ENCODE measurements around the gene NT5DC1. TPM values are rescaled to one million over a fixed set of nuclear protein-coding genes. Genes with fewer than 3 reads are reported as not detected.

NT5DC1 gene
- total and polyA plus RNA-seq, 5 donors from 2014 or later, result 32.4 to 80.2 (median 66.3) TPM

DNA sequence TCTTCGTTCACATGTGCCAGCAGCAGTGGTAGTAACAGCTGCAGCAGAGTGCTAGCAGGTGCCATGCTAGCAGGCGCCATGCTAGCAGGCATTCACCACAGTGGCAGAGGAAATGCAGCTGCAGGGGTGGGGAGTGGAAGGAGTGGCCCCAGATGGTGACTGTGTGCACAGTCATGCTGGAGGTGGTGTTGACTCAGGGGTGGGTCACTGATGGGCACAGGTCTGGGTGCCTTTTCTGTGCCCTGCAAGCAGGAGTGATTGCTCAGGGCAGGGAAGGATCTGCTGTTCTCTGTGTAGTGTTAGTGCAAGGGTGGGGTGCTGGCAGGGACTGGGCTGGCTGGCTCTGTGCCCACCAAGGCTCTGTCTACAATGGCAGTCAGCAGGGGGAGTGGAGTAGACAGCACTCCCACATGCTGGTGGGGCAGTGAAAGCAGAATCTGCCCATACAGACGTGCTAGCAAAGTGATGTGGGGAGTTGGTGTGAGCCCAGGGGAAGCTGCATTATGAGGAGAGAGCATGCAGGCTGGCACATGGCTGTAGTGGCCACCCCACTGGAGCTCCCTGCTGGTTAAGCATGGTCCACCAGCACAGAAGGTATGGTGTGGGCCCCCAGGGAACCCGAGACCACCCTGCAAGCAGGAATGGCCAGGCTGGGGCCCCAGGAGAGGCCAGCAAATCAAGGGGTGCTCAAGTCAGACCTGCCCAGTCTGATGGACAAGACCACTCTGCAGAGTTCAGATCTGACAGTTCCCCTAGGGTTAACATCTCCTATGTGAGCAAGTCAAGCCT, 164.6 kb downstream of the NT5DC1 start:
- Mint-ChIP-seq H3K4me3 (peak overlapping the region in 1 of 4 donors; percentile 12), H3K4me1 (peaks cover 18 to 53% (median 32%) of the 10 kb centered on the region in 4 donors), H3K27ac (peak overlapping the region in 1 of 3 donors; percentile 26), H3K9me3 (peaks cover 0 to 20% (median 4%) of the 10 kb centered on the region in 7 donors), H3K36me3 (peaks cover 39% of the 10 kb centered on the region), H3K27me3 (no peaks in the 10 kb centered on the region)
- H3K4me3 ChIP-seq (ENCODE audit: low read depth, low read length), result no peak overlapping the region
- no peaks in the 10 kb centered on the region for H3K27me3 ChIP-seq (ENCODE audit: control insufficient read depth, insufficient read depth, low read length)
- no peak overlapping the region for H3K27ac ChIP-seq (ENCODE audit: insufficient read depth, low read length, poor library complexity, severe bottlenecking)
- peak in 1 of 2 donors; percentile 25 for ATAC-seq (ENCODE audit: low read depth in 2 of 2)
- H3K9me3 ChIP-seq (ENCODE audit: control insufficient read depth in 2 of 2, low read length in 2 of 2), result peaks cover 6 to 12% of the 10 kb centered on the region in 2 experiments
- peaks cover 7% of the 10 kb centered on the region for H3K4me1 ChIP-seq (ENCODE audit: control insufficient read depth, insufficient read depth, low read length, poor library complexity, severe bottlenecking)
- peaks cover 11% of the 10 kb centered on the region for H3K36me3 ChIP-seq (ENCODE audit: control insufficient read depth, insufficient read depth, low read length)
- DNase-seq, result no peak

DNA sequence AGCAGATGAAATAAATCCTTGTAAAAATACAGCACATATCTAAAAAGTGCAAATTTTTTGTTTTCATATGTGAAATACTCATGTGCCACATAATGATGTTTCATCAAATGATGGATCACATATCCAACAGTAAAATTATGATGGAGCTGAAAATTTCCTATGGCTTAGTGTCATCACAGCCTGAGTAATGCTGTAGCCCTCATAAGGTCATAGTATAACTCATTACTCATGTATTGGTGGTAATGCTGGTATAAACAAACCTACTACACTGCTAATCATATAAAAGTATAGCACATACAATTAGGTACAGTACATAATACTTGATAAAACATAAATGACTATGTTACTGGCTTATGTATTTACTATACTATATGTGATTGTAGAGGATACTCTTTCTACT, 166.2 kb downstream of the NT5DC1 start:
- no peaks in the 10 kb centered on the region for H3K27me3 ChIP-seq (ENCODE audit: control insufficient read depth, insufficient read depth, low read length)
- H3K27ac ChIP-seq (ENCODE audit: insufficient read depth, low read length, poor library complexity, severe bottlenecking), result no peak overlapping the region
- Mint-ChIP-seq H3K27me3 (no peaks in the 10 kb centered on the region), H3K27ac (no peak overlapping the region), H3K4me1 (peaks cover 21 to 43% (median 24%) of the 10 kb centered on the region in 4 donors), H3K9me3 (peaks cover 0 to 20% (median 4%) of the 10 kb centered on the region in 7 donors), H3K4me3 (no peak overlapping the region), H3K36me3 (peaks cover 29% of the 10 kb centered on the region)
- H3K4me1 ChIP-seq (ENCODE audit: control insufficient read depth, insufficient read depth, low read length, poor library complexity, severe bottlenecking), result peaks cover 7% of the 10 kb centered on the region
- no peak for ATAC-seq (ENCODE audit: low read depth in 2 of 2)
- DNase-seq, result no peak
- H3K36me3 ChIP-seq (ENCODE audit: control insufficient read depth, insufficient read depth, low read length), result peaks cover 17% of the 10 kb centered on the region
- peaks cover 6 to 12% of the 10 kb centered on the region in 2 experiments for H3K9me3 ChIP-seq (ENCODE audit: control insufficient read depth in 2 of 2, low read length in 2 of 2)
- no peak overlapping the region for H3K4me3 ChIP-seq (ENCODE audit: low read depth, low read length)

DNA sequence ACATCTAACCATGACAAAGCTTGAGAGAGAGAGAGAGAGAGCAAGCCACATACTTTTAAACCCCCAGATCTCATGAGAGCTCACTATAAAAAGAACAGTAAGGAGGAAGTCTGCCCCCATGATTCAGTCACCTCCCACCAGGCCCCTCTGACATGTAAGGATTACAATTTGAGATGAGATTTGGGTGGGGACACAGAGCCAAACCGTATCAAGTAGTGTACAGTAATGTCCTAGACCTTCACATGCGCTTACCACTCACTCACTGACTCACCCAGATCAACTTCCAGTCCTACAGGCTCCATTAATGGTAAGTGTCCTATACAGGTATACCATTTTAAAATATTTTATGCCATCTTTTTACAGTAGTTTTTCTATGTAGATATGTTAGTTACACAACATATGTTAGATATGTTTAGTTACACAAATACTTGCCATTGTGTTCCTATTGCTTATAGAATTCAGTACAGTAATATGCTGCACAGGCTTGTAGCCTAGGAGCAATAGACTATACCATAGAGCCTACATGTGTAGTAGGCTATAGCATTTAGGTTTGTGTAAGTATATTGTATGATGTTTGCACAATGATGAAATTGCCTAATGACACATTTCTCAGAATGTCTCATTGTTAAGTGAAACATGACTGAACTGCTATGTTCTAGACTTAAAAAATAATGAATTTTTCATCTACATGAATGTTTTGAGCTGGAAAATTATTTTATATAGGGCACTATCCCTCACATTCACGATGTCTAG, 167.4 kb downstream of the NT5DC1 start:
- Histone ChIP-seq H3K27me3 (ENCODE audit: control insufficient read depth, insufficient read depth, low read length) (no peaks in the 10 kb centered on the region), H3K4me3 (ENCODE audit: low read depth, low read length) (no peak overlapping the region), H3K27ac (ENCODE audit: insufficient read depth, low read length, poor library complexity, severe bottlenecking) (no peak overlapping the region), H3K36me3 (ENCODE audit: control insufficient read depth, insufficient read depth, low read length) (peaks cover 28% of the 10 kb centered on the region), H3K9me3 (ENCODE audit: control insufficient read depth in 2 of 2, low read length in 2 of 2) (peaks cover 4 to 10% of the 10 kb centered on the region in 2 experiments), H3K4me1 (ENCODE audit: control insufficient read depth, insufficient read depth, low read length, poor library complexity, severe bottlenecking) (peaks cover 7% of the 10 kb centered on the region)
- H3K9me3 Mint-ChIP-seq, result peaks cover 0 to 14% (median 1%) of the 10 kb centered on the region in 7 donors
- H3K27ac Mint-ChIP-seq, result no peak overlapping the region
- H3K4me3 Mint-ChIP-seq, result peak overlapping the region in 1 of 4 donors; percentile 78
- no peaks in the 10 kb centered on the region for H3K27me3 Mint-ChIP-seq
- ATAC-seq (ENCODE audit: low read depth in 2 of 2), result no peak
- DNase-seq, result no peak
- peaks cover 28 to 42% (median 31%) of the 10 kb centered on the region in 4 donors for H3K4me1 Mint-ChIP-seq
- H3K36me3 Mint-ChIP-seq, result peaks cover 18% of the 10 kb centered on the region

DNA sequence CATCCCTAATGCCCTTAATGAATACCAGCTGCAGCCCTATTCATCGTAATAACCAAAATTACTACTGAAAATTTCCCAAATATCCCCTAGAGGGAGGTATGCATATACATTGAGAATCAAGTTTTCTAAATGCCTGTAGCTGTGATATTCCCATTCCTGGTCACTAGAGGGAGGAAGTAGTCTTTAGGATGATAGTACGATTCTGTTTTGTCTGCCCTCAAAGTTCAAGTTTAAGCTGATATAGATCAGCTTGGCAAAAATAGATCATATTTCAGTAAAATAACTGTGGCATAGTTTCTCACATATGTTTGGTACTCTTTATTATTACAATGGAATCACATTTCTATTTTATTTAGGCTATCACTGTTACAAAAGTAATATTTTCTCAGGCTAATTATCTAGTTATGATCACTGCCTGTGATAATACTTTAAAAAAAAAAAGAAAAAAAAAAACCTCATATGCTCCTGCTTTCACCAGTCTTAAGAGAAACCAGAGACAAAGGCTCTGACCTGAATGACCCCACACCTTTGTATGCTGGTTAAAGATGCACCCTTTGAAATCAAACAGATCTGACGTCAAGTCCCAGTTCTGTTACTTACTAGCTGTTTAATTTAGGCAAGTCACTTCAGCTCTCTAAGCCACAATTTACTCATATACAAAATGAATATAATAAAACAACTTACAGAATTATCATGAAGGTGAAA, 168.1 kb downstream of the NT5DC1 start:
- no peaks in the 10 kb centered on the region for H3K27me3 ChIP-seq (ENCODE audit: control insufficient read depth, insufficient read depth, low read length)
- peaks cover 0 to 3% of the 10 kb centered on the region in 2 experiments for H3K9me3 ChIP-seq (ENCODE audit: control insufficient read depth in 2 of 2, low read length in 2 of 2)
- peaks cover 21% of the 10 kb centered on the region for H3K36me3 Mint-ChIP-seq
- peaks cover 0 to 6% (median 0%) of the 10 kb centered on the region in 7 donors for H3K9me3 Mint-ChIP-seq
- H3K27me3 Mint-ChIP-seq, result no peaks in the 10 kb centered on the region
- H3K4me1 Mint-ChIP-seq, result peaks cover 30 to 46% (median 37%) of the 10 kb centered on the region in 4 donors
- H3K4me1 ChIP-seq (ENCODE audit: control insufficient read depth, insufficient read depth, low read length, poor library complexity, severe bottlenecking), result peaks cover 11% of the 10 kb centered on the region
- H3K36me3 ChIP-seq (ENCODE audit: control insufficient read depth, insufficient read depth, low read length), result peaks cover 35% of the 10 kb centered on the region
- peak in 2 of 3 donors; percentile 40 to 45 for DNase-seq
- no peak overlapping the region for H3K4me3 ChIP-seq (ENCODE audit: low read depth, low read length)
- ATAC-seq (ENCODE audit: low read depth in 2 of 2), result peak; percentile 81
- H3K4me3 Mint-ChIP-seq, result no peak overlapping the region
- no peak overlapping the region for H3K27ac Mint-ChIP-seq
- H3K27ac ChIP-seq (ENCODE audit: insufficient read depth, low read length, poor library complexity, severe bottlenecking), result peak overlapping the region; percentile 41

DNA sequence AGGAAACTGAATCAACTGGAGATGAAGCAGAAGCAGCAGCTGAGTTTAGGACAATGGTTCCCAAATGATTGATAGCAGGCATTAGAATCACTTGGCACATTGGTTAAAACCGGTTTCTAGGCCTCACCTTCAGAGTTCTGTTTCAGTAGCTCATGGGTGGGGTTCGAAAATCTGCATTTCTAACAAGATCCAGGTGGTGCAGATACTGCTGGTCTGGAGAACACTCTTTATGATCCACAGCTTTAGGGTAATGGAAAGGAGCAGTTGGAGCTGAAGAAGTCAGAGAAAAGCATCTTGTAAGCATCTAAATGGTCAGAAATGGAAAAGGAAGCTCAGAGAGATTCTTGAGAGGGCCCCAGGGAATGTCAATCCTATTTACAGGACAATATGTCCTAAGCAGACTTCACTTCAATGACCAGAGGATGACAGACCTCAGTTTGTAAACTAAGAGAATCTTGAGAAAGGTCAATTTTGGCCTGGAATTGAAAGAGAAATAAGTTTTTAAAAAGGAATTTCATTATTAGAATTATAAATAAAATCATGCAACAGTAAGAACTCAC, 170.6 kb downstream of the NT5DC1 start:
- no peaks in the 10 kb centered on the region for H3K9me3 Mint-ChIP-seq
- peak overlapping the region; percentile 57 for H3K27ac ChIP-seq (ENCODE audit: insufficient read depth, low read length, poor library complexity, severe bottlenecking)
- peaks cover 37% of the 10 kb centered on the region for H3K36me3 ChIP-seq (ENCODE audit: control insufficient read depth, insufficient read depth, low read length)
- peak overlapping the region in 1 of 3 donors; percentile 75 for H3K27ac Mint-ChIP-seq
- H3K27me3 ChIP-seq (ENCODE audit: control insufficient read depth, insufficient read depth, low read length), result no peaks in the 10 kb centered on the region
- peaks cover 37 to 61% (median 45%) of the 10 kb centered on the region in 4 donors for H3K4me1 Mint-ChIP-seq
- H3K4me3 ChIP-seq (ENCODE audit: low read depth, low read length), result no peak overlapping the region
- no peaks in the 10 kb centered on the region for H3K9me3 ChIP-seq (ENCODE audit: control insufficient read depth in 2 of 2, low read length in 2 of 2)
- H3K36me3 Mint-ChIP-seq, result peaks cover 27% of the 10 kb centered on the region
- no peak overlapping the region for H3K4me3 Mint-ChIP-seq
- ATAC-seq (ENCODE audit: low read depth in 2 of 2), result no peak
- peaks cover 30% of the 10 kb centered on the region for H3K4me1 ChIP-seq (ENCODE audit: control insufficient read depth, insufficient read depth, low read length, poor library complexity, severe bottlenecking)
- DNase-seq, result no peak
- no peaks in the 10 kb centered on the region for H3K27me3 Mint-ChIP-seq

DNA sequence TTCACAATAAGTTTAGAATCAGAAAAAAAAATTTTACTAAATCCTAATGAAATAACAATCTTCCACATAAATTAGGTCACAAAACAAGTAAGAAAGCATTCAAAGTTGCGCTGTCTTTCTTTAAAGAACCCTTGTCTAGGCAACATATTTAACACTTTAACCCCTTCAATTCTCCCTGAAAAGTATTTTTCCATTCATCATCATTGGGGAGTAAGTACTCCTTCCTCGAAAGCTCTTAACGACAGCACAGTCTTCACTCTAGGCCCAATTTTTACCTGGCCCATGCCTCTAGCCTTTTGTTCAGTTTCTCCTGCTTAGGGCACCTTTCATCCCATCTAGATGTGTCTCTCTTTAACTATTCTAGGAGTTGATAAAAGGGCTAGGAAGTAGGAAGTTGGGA, 176.5 kb downstream of the NT5DC1 start:
- Mint-ChIP-seq H3K27ac (peak overlapping the region; percentile 69 to 100 (median 100)), H3K27me3 (no peaks in the 10 kb centered on the region), H3K4me1 (peaks cover 29 to 86% (median 57%) of the 10 kb centered on the region in 4 donors), H3K9me3 (no peaks in the 10 kb centered on the region), H3K4me3 (peak overlapping the region; percentile 94 to 99 (median 98)), H3K36me3 (peaks cover 43% of the 10 kb centered on the region)
- DNase-seq, result no peak
- no peaks in the 10 kb centered on the region for H3K9me3 ChIP-seq (ENCODE audit: control insufficient read depth in 2 of 2, low read length in 2 of 2)
- peaks cover 62% of the 10 kb centered on the region for H3K4me1 ChIP-seq (ENCODE audit: control insufficient read depth, insufficient read depth, low read length, poor library complexity, severe bottlenecking)
- H3K36me3 ChIP-seq (ENCODE audit: control insufficient read depth, insufficient read depth, low read length), result peaks cover 34% of the 10 kb centered on the region
- H3K27ac ChIP-seq (ENCODE audit: insufficient read depth, low read length, poor library complexity, severe bottlenecking), result peak overlapping the region; percentile 100
- no peak for ATAC-seq (ENCODE audit: low read depth in 2 of 2)
- no peaks in the 10 kb centered on the region for H3K27me3 ChIP-seq (ENCODE audit: control insufficient read depth, insufficient read depth, low read length)
- peak overlapping the region; percentile 96 for H3K4me3 ChIP-seq (ENCODE audit: low read depth, low read length)

DNA sequence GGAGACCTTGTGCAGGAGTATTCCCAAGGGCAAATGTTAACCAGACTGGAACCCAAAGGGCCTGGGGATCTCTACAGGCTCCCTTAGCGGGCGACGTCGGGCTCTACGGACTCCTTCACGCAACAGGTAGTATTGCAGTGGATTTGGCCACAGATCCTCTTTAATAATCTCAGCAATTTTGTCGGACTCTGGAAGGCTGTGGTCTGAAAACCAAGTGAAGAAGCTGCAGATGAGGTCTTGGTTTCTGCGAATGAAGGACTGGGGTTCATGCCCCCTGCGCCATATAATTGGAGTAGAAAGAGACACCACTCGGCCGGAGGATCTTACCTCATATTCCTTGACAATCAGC, 177.8 kb downstream of the NT5DC1 start:
- Histone ChIP-seq H3K4me3 (ENCODE audit: low read depth, low read length) (peak overlapping the region; percentile 94), H3K36me3 (ENCODE audit: control insufficient read depth, insufficient read depth, low read length) (peaks cover 22% of the 10 kb centered on the region), H3K27ac (ENCODE audit: insufficient read depth, low read length, poor library complexity, severe bottlenecking) (peak overlapping the region; percentile 100), H3K9me3 (ENCODE audit: control insufficient read depth in 2 of 2, low read length in 2 of 2) (no peaks in the 10 kb centered on the region), H3K4me1 (ENCODE audit: control insufficient read depth, insufficient read depth, low read length, poor library complexity, severe bottlenecking) (peaks cover 57% of the 10 kb centered on the region), H3K27me3 (ENCODE audit: control insufficient read depth, insufficient read depth, low read length) (no peaks in the 10 kb centered on the region)
- peak overlapping the region; percentile 94 to 99 (median 98) for H3K4me3 Mint-ChIP-seq
- H3K36me3 Mint-ChIP-seq, result peaks cover 37% of the 10 kb centered on the region
- no peaks in the 10 kb centered on the region for H3K9me3 Mint-ChIP-seq
- peaks cover 18 to 74% (median 49%) of the 10 kb centered on the region in 4 donors for H3K4me1 Mint-ChIP-seq
- peak overlapping the region; percentile 99 to 100 (median 100) for H3K27ac Mint-ChIP-seq
- DNase-seq (no peak), ATAC-seq (ENCODE audit: low read depth in 2 of 2) (no peak)
- no peaks in the 10 kb centered on the region for H3K27me3 Mint-ChIP-seq

Data from CD4-positive, CD25-positive, alpha-beta regulatory T cell (primary cell).